MCF 10A (cell line): ENCODE data around the gene MICA. TPM values are rescaled to one million over a fixed set of nuclear protein-coding genes. Genes with fewer than 3 reads are reported as not detected.

ENCODE experiments used
- BruUV-seq: library from RNA; stranded (reverse); fragments of 400-500 nt; replicated peaks from 2 replicates; lab custom pipeline; 2021; lab: Mats Ljungman, UMichigan
- CTCF ChIA-PET: fragments of 300-600 bp; sonication (Branson Sonifier 250); formaldehyde crosslinking; extraction: SDS; loops from one replicate; lab custom pipeline; 2021; ENCODE audit warnings: antibody characterized with exemption, inconsistent platforms; lab: Yijun Ruan, JAX
- POLR2A ChIA-PET: fragments of 300-600, 350-650 bp; sonication (Branson Sonifier 250); formaldehyde crosslinking; extraction: SDS; loops from one replicate; lab custom pipeline; 2020; ENCODE audit warnings: antibody characterized with exemption, inconsistent platforms; lab: Yijun Ruan, JAX
- DNase-seq: peaks from one replicate; pipeline ENCODE4 v3.0.0-alpha.2; 2018; ENCODE audit not compliant: unreplicated experiment
- H3K27ac Mint-ChIP-seq: one replicate; pipeline ENCODE4 v1.8.0; 2022; ENCODE audit warnings: mild to moderate bottlenecking, low read depth, mixed read lengths; ENCODE audit not compliant: unreplicated experiment
- H3K27me3 Mint-ChIP-seq: one replicate; pipeline ENCODE4 v1.8.0; 2022; ENCODE audit warnings: mixed read lengths; ENCODE audit not compliant: insufficient read depth, unreplicated experiment
- H3K36me3 Mint-ChIP-seq: one replicate; pipeline ENCODE4 v1.8.0; 2022; ENCODE audit warnings: mild to moderate bottlenecking, moderate library complexity, mixed read lengths; ENCODE audit not compliant: insufficient read depth, unreplicated experiment
- H3K4me1 Mint-ChIP-seq: one replicate; pipeline ENCODE4 v1.8.0; 2022; ENCODE audit warnings: mixed read lengths; ENCODE audit not compliant: insufficient read depth, unreplicated experiment
- H3K4me3 Mint-ChIP-seq: one replicate; pipeline ENCODE4 v1.8.0; 2022; ENCODE audit warnings: mild to moderate bottlenecking, moderate library complexity, mixed read lengths; ENCODE audit not compliant: unreplicated experiment
- H3K9me3 Mint-ChIP-seq: one replicate; pipeline ENCODE4 v1.8.0; 2022; ENCODE audit warnings: mixed read lengths; ENCODE audit not compliant: unreplicated experiment
- intact Hi-C: fragments of 100-400 bp; cut with micrococcal nuclease; formaldehyde crosslinking; loops from 2 replicates; pipeline ENCODE4 v1.14.1; 2022
- total RNA-seq: library from RNA; stranded (reverse); gene quantifications from 2 replicates; pipeline ENCODE4 v1.2.3, GENCODE V29; 2022
- TF ChIP-seq, protein P1 (sequence below): fragments of 200-600 bp; IDR thresholded peaks from one replicate; pipeline ENCODE4 v1.8.0; 2022; ENCODE audit warnings: antibody characterized with exemption, mild to moderate bottlenecking; ENCODE audit not compliant: unreplicated experiment

Gene MICA
- total RNA-seq, 1 experiment from 2014 or later = 18.0 TPM

DNA sequence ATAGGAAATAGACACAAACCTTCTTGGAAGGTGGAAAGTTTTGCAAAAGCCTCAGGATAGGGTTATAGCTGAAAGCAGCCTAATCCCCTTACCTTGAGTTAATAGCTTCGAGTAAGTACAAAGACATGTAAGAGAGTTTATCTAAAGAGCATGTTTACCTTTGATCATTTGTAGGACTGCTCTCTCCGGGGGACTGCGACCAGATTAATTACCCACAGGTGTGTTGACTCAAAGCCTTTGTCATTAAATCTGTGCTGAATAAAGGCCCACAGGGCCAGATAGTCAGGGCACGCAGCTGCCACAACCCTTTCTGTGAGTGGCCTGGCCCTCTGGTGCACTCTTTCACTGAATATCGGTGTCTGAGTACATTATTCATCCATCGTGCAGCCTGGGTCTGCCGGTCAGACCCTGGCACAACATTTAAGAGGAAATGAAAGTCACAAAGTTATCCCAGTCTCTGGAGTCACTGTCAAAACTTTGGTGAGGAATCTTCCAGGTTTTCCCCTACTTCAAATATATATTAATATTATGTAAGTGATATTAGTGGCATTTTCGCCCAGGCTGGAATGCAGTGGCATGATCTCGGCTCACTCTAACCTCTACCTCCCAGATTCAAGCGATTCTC lies 5.4 kb upstream of the MICA start:
- TF ChIP-seq, protein P1, sequence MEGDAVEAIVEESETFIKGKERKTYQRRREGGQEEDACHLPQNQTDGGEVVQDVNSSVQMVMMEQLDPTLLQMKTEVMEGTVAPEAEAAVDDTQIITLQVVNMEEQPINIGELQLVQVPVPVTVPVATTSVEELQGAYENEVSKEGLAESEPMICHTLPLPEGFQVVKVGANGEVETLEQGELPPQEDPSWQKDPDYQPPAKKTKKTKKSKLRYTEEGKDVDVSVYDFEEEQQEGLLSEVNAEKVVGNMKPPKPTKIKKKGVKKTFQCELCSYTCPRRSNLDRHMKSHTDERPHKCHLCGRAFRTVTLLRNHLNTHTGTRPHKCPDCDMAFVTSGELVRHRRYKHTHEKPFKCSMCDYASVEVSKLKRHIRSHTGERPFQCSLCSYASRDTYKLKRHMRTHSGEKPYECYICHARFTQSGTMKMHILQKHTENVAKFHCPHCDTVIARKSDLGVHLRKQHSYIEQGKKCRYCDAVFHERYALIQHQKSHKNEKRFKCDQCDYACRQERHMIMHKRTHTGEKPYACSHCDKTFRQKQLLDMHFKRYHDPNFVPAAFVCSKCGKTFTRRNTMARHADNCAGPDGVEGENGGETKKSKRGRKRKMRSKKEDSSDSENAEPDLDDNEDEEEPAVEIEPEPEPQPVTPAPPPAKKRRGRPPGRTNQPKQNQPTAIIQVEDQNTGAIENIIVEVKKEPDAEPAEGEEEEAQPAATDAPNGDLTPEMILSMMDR = no peak
- ChIA-PET CTCF (interaction anchor here (0.6 to 2.6 kb wide), 18 partner anchors 9 to 433 kb away, joined by 3 to 17 read pairs (median 4); no protein-coding TSS in a partner anchor), POLR2A (interaction anchor here (1.2 to 2.4 kb wide), 4 partner anchors 42 to 144 kb away, joined by 8 to 15 read pairs (median 10); partner anchors contain the start of gene DDX39B)
- H3K9me3 Mint-ChIP-seq = no peaks in the 10 kb centered on the region
- peak overlapping the region; percentile 73 for H3K4me3 Mint-ChIP-seq
- no peaks in the 10 kb centered on the region for H3K27me3 Mint-ChIP-seq
- DNase-seq = no peak
- peaks cover 24% of the 10 kb centered on the region for H3K4me1 Mint-ChIP-seq
- peaks cover 11% of the 10 kb centered on the region for H3K36me3 Mint-ChIP-seq
- BruUV-seq = no TSS peak
- no peak overlapping the region for H3K27ac Mint-ChIP-seq
- intact Hi-C loops = loop anchor here (1.0 to 5.0 kb wide), 3 partner anchors 43 to 199 kb away; partner anchors contain the start of gene DDX39B

DNA sequence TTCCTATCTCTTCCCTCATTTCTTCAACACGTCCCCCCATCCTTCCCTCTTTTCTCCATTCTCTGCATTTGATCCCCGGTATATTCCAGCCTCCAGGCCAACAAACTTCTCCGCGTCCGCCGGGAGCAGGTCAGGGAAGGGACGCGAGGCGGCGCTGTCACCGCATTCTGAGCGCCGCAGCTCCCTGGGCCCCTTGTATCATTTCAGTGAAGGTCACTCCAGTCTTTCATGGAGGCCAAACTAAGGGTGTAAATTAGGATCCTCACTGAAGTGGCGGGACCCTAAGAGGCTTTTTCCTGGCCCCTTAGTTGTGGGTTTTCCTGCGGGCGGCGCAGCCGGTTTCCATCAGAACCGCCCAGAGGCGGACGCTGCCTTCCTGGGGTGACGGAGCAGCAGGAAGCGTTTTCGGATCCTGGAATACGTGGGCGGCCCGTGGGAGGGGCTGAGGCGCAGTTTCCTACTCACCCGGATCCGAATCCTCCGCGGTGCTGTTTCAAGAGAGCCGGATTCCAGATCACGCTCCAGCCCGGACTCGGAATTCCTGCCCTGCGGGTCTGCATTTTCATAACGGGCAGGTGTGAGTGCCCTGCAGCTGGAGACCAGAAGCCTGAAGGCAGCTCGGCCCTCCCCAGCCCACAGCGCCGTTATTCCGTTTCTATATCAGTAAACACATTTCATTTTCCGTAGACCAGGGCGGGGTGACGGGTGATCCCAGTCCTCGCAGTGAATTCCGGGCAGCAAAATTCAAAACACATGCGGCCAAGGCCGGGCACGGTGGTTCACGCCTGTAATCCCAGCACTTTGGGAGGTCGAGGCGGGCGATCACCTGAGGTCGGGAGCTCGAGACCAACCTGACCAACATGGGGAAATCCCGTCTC lies 3.6 kb upstream of the MICA start:
- peaks cover 11% of the 10 kb centered on the region for H3K36me3 Mint-ChIP-seq
- peak overlapping the region; percentile 83 for H3K27ac Mint-ChIP-seq
- intact Hi-C loops = loop anchor here (2.0 to 5.0 kb wide), 3 partner anchors 93 to 197 kb away; partner anchors contain the start of gene DDX39B
- ChIA-PET POLR2A (interaction anchor here (0.6 to 3.4 kb wide), 23 partner anchors 8 to 1574 kb away, joined by 3 to 48 read pairs (median 5); partner anchors contain the start of genes DDX39B, HSPA1B, MICB and NRM), CTCF (interaction anchor here (0.6 to 2.6 kb wide), 12 partner anchors 24 to 558 kb away, joined by 3 to 17 read pairs (median 4); no protein-coding TSS in a partner anchor)
- TF ChIP-seq, protein P1 = peak; percentile 93
- no TSS peak for BruUV-seq
- peaks cover 24% of the 10 kb centered on the region for H3K4me1 Mint-ChIP-seq
- peak overlapping the region; percentile 73 for H3K4me3 Mint-ChIP-seq
- no peaks in the 10 kb centered on the region for H3K27me3 Mint-ChIP-seq
- peak; percentile 93 for DNase-seq
- no peaks in the 10 kb centered on the region for H3K9me3 Mint-ChIP-seq

DNA sequence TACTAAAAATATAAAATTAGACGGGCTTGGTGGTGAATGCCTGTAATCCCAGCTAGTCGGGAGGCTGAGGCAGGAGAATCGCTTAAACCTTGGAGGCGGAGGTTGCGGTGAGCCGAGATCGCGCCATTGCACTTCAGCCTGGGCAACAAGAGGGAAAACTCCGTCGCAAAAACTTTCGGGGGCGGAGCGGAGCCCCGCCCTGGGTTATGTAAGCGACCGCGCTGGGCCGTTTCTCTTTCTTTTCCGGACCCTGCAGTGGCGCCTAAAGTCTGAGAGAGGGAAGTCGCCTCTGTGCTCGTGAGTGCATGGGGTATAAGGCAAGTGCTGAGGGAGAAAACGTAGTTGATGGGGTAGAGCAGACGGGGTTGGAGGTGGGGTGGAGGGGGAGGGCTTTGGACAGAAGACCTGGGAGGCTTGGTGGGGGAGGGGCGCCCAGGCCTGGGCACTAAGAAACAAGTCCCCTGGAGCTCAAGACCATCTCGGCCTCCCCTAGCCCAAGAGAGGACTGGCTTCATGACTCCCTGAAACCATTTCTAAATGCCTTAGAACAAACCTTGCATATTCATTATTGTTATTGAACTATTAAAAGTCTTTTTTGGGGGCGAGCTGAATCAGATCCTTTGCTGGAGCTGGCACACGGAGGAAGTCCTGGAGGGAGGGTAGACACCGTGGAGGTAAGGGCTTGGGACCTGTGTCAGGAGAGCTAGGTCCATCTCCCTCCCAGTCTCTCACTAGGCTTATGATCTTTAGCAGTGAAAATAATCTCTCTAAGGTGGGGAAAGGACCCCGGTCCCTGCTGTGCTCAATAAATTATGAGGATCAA lies 2.7 kb upstream of the MICA start:
- intact Hi-C loops = loop anchor here (2.0 kb wide), 1 partner anchor 92 kb away; no protein-coding TSS in a partner anchor
- POLR2A ChIA-PET = interaction anchor here (0.6 to 3.4 kb wide), 26 partner anchors 13 to 1897 kb away, joined by 3 to 48 read pairs (median 4); partner anchors contain the start of genes DDX39B, HSPA1B, MICB and NRM
- TSS peak; percentile 46 for BruUV-seq
- TF ChIP-seq, protein P1 = no peak
- Mint-ChIP-seq H3K36me3 (peaks cover 15% of the 10 kb centered on the region), H3K4me3 (peak overlapping the region; percentile 73), H3K27ac (peak overlapping the region; percentile 83), H3K4me1 (peaks cover 28% of the 10 kb centered on the region), H3K9me3 (no peaks in the 10 kb centered on the region), H3K27me3 (no peaks in the 10 kb centered on the region)
- peak; percentile 74 for DNase-seq
- CTCF ChIA-PET = interaction anchor here (0.6 to 2.6 kb wide), 12 partner anchors 38 to 855 kb away, joined by 3 to 17 read pairs (median 4); no protein-coding TSS in a partner anchor
